Inferior parietal cortex (tissue), 1 donor: ENCODE results near the gene UBAC1.

ENCODE experiments used
- DNase-seq: peaks from one replicate; pipeline ENCODE4 v3.0.0-alpha.2; 2016; ENCODE audit errors: extremely low spot score

UBAC1 gene

DNA sequence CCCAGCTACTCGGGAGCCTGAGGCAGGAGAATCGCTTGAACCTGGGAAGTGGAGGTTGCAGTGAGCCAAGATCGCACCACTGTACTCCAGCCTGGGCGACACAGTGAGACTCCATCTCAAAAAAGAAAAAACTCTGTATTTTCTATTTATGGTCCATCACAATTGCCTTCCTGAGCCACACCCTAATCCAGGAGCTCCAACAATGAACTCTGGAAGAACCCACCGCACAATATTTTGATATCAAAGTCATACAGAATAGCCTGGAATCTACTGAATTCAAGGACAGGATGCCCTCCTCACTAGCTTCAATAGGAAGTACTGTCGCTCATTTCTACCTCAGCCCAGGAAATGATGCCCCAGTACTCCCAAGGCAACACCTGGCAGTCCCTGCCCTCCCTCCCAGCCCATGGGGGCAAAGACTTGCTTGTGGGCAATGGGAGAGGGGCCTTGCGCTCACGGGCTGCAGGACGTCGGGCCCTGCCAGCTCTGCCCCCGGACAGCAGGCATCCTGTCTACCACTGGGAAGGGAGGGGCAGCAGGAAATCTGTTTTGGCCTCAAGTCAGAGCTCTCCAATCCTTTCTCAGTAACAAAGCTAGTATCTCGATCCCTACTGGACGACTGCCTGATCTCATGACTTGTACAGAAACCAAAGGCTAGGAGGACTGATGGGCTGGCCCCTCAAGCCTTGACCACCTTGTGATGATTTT, 19.7 kb downstream of the UBAC1 start:
- no peak for DNase-seq

DNA sequence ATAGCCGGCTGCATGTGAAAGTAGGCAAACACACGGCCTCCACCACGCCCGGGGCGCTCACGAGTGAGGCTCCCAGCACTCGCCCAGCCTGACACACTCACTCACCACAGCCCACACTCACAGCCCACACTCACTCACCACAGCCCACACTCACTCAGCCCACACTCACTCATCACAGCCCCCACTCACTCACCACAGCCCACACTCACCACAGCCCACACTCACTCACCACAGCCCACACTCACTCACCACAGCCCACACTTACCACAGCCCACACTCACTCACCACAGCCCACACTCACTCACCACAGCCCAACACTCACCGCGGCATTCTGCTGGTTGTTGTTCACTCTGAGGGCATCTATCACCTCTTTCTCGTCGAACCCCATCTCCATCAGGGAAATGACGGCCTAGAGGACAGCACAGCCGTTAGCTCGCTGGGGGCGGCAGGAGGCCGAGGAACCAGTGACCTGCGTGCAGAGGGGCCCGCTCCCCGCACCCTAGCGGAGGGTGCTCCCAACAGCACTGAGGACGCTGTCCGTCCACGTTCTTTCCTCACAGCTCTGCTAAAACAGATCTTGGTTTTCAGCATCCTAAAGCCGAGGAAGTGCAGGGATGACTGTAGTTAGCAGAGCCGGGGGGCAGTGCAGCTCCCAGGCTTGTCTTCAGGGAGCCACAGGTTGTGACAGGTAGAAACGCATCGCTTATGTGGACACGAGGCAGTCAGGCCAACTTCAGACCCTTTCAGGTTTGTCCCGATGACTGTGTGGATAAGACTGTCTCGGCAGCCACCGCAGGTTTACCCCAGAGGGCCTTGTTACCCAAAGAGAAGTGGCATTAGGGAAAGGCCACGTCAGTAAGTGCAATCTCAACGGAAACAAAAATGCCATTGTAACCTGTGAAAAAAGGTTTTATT, 21.6 kb downstream of the UBAC1 start:
- DNase-seq = no peak

DNA sequence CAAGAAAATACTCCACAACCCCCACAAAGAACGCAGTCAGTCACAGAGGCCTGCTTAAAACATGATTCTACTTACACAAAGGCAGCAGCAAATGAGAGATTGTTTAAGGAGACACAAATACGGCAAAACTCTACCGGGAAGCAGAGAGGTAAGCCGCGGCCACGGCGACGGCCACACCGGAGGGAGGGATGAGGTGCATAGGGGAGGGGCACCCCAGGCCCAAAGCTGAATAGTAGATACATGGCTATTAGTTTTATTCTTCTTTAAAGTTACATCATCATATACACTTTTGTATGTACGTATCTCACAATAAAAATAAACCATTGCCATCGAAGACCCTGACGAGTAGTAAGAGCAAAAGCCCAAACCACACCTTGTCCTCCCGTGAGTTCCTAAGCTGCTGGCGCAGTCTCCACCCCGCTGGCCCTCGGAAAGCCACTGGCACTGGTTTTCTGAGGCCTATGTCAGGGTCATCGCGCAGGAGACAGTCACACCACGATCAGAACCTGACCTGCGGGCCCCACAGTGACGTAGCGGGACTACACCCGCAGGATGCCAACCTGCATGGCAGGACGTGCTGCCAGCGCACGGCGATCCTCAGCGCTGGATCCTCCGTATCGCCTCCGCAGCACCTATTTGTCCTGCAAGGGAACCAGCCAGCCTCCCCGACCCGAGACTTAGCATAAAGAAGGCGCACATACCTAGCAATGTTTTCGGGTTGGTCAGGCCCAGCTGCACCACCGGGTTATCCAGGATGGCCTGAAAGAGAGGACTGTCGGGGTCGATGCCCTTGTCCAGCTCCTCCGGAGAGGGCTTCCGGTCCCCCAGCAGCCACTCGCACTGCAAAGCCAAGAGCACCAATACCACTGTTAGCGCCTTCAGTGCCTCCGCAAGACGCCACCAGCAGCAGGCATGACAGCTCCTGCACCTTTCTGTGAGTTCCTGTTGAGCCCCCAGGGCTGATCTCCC, 23.4 kb downstream of the UBAC1 start:
- DNase-seq = no peak

DNA sequence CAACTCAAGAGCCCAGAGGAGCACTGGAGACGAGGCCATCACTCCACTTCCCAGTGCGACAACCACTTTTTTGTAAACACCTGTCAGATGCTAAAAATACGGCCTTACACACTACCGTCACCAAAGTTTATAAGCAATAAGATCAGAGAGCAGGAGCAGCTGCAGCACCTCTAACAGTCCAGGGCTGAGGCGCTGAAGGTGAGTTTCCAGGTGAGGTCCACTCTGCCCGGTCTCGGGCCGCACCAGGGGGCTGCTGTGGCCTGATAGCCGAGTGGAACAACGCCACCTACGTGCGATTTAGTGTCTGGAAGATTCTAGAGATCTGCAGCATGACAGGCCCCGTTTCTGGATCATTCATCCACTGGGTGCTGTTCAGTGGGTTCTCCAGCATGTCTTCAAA, 28.1 kb downstream of the UBAC1 start:
- no peak for DNase-seq

DNA sequence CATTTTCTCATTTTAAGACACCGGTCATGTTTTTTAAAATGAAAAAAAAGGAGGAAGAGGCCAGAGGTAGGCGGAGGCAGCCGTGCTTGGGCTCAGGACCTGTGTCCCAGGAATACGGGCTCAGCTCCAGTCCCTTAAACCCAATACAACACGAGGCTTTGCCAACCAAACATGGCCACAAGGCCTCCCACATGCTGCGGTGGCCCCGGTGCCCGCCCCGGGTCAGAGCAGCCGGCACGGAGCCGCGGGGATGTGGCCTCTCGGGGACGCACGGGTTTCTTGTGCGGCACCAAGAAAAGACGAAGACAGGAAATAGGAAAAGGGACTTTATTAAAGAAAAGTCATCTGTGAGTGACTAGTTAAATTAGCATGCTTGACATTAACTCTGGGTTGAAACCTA, 28.5 kb downstream of the UBAC1 start:
- no peak for DNase-seq

DNA sequence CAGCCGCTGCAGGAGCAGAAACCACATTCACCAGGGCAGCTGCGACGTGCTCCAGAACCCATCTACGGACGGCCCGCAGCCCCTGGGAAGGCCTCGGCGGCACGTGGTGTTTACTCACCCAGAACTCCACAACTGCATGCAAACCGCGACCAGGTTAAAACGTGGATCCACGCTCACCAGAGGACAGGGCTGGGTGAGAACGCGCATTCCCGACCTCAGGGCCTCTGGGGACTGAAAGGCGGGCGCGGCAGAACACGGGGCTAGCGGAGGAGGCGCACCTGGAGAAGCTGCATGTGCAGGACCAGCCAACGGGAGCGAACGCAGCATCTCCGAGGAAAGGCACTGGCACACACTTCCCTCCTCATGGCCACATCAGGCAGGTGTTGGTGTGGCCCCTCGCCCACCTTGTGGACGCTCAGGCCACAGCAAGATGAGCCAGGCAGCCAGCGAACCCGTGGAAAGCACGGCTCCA, 29.8 kb downstream of the UBAC1 start:
- no peak for DNase-seq

DNA sequence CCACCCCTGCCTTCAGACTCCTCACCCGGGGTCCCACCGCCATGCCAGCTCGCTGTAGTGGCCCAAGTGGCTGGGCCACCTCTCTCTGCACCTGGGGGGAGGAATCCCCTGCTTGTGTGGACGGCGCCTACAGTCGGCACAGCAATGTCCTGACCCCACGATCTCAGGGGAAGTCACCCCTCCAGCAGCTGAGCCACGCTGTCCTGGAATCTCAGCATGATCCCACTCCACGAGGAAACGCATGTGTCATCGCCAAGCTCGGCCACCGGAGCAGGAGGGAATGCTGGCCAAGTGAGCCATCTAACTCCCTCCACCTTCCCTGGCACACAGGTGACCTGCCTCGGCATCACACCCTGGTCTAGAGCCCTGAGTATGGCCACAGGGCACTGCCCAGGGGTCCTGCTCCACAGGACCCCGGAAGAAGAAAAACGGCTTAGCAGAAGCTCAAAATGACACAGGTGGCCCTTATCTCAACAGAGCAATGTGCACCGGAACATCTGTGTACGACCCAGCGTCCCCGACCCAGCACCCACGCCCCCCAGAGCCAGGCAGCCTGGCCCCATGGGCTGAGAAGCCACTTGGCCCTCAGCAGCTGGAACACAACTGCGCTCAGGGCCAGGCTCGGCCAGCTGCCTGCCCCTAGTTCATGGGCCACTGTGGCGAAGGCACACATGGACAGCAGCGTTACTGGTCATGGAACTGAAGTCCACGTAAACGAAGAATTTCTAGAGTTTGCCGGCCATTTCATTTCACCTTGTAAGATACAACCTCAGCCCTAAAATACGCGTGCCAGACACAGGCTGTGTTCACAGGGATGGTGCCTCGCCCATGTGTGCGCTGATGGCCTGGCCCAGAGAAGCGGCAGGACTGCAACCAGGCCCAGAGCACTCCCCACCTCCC, 30.5 kb downstream of the UBAC1 start:
- DNase-seq = no peak

DNA sequence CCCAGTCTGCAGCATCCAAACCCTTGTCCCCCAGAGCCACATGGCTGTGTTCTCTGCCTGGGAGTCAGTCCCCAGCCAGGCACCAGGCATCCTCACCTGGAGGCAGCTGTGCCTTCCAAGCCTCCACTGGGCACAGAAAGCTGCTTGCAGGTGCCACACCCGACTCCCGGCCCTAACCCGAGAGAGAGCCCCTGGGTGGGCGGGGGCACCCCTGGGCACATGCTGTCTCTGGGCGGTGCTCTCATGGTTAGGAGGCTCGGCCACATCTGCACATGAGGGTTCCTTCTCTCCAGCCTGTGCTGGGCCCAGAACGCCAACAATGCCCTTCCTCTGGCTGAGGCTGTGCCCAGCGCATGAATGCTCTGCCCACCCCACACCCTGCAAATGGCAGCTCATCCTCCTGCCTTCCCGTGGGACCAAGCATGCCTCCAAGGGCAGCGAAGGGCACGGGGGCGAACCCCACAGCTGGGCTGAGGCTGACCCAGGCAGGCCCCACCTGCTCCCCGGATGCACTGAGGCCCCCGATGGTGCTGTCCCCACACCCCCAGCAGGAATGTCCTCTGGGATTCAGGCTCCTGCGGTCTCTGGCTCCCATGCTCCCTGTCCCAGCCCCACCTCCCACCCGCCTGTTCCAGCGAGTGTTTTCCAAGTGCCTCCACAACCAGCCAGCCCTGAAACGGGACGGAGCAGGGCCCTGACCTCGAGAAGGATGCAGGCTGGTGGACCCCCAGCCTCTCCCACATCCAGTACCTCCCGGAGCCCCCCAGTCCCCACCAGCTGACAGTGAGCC, 31.3 kb downstream of the UBAC1 start:
- no peak for DNase-seq

DNA sequence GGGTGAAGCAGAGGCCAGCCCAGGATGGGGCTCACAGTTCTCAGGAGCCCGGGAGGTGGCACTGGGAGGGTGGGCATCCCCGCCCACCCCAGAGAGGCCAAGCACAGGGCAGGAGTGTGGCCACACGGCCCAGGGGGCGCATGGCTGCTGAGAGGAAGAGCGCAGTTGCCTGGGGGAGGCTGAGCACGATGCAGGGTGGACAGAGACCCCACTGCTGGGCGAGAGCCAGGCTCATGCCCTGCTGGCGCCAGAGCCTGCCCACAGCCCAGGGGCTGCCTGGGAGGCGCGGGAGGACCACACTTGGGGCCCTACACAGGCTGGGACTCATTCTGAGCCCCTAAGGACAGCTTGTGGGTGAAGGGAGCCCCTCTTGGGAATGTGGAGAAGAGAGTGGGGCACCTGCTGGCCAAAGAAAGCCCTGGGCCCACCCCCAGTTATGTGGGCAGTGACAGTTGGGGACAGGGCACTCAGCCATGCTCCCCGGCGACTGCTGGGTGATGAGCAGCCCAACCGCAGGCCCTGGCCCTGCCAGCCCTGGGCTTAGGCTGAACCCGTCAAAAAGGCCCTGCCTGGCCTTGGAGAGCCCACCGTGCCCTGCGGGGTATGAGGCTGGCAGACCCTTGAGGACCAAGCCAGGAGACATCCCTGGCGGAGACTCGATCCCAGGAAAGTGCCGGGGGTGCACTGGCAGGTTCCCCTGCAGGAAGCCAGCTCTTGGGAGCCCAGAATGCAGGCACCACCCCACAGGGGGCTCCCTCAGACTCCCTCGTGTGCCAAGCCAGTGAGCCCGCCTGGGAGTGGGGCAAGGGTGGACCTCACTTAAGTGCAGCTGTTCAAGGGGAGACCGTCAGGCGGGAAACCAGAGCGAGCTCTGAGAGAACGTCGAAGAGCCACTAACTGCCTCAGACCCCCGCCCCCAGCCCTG, 32.2 kb downstream of the UBAC1 start:
- DNase-seq = no peak

DNA sequence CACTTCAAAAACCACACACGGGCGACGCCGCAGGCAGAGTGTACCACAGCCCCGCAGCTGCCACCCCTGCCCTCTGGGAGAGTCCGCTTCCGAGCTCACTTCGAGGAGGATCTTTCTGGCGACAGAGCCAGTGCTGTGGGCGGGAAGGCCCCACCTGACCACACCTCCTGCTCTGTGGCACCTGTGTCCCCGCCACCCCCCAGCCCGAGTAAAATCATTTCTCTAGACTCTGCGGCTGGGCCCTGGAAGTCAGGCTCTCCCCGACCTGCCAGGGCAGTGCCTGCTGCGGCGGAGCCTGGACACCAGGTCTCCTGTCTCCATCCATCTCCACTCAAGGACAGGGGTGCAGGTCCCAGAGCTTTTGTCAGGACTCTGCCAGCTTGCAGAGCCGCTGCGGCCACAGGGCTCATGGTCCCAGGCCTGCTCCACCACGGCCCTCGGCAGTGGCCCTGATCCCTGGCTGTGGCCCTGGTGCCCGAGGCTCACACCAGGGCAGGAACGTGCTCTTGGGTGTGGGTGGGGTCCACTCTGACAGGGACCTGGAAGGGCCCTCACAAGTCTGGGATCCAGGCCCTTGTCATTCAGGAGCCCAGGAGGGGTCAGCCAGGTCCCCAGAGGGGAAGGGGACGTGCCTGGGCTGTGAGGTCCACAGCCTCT, 33.0 kb downstream of the UBAC1 start:
- DNase-seq = no peak

DNA sequence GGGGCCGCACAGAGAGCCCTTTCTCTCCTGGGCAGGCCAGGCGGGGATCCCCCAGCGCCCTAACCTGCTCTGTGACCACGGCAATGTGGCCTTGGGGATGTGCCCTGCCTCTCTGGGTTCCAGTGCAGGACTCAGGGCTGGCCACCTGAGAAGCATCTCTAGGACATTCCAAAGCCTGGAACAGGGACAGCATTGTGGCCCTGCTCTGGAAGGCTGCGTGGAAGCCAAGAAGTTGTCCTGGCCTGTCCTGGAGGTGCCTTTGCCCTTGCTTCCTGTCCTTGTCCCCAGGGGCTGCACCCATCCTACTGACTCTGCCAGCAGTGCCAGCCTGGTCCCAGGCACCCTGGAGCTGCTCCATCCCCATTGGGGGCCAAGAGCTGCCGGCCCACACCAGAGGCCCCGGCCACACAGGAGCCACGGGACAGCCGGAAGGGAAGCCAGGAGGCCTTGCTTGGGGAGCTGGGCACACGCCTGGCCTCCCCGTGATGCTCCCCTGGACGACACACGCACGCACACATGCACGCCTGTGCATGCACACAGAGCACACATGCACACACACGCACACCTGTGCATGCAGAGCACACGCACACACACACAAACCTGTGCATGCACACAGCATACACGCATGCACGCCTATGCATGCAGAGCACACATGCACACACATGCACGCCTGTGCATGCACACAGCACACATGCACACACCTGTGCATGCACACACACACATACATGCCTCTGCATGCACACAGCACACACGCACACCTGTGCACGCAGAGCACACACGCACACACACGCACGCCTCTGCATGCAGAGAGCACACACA, 33.8 kb downstream of the UBAC1 start:
- no peak for DNase-seq

DNA sequence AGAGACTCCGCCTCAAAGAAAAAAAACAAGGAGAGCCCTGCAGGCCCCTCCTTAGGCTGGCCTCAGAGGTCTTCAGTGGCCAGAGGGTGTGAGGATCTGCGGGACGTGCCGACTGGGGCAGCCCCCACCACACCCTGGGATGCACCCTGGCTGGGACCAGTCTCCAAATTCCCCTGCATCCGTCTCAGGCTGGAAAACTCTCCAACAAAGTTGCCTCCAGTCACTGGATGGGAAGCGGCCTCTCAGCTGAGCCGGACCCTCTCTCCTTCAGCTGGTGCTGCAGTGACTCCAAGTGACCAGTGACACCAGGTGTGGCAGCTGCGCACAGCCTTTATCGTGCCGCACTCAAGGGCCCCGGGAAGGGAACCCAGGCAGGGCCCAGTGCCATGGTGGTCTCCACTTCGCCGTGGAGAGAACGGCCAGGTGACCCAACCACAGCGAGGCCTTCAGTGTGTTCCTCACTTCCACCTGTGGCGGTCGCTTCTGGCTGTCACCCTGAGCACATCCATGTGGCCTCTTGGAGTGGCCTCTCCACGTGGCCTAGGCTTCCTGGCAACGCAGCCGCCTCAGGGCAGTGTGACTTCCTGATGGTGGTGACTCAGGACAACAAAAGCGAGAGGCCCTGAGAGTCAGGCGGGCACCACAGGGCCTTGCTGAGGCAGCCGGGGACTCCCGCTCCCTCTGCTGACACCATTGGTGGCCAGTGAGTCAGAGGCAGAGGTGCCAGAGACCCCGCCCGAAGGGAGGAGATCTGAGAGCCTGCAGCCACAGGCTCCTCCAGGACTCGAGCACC, 34.6 kb downstream of the UBAC1 start:
- no peak for DNase-seq

DNA sequence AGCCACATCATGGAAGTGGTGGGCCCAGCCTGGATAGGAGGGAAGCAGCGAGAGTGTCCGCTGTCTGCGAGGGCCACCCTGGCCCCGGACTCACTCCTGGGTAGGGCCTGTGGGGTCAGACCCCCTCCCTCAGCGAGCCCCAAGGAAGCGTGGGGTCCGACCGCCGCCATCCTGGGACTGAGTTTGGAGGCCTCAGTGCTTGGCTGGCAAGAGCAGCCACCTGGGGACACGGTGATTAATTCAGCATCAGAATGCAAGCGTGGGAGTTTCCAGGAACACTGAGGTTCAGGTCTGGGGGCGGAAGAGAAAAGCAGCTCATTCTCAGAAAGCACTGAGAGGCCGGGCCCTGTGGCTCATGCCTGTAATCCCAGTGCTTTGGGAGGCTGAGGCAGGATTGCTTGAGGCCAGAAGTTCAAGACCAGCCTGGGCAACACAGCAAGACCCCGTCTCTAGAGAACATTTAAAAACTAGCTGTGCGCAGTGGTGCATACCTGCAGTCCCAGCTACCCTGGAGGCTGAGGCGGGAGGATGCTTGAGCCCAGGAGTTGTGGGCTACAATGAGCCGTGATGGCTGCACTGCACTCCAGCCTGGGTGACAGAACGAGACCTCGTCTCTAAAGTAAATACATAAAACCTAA, 35.6 kb downstream of the UBAC1 start:
- DNase-seq = no peak

DNA sequence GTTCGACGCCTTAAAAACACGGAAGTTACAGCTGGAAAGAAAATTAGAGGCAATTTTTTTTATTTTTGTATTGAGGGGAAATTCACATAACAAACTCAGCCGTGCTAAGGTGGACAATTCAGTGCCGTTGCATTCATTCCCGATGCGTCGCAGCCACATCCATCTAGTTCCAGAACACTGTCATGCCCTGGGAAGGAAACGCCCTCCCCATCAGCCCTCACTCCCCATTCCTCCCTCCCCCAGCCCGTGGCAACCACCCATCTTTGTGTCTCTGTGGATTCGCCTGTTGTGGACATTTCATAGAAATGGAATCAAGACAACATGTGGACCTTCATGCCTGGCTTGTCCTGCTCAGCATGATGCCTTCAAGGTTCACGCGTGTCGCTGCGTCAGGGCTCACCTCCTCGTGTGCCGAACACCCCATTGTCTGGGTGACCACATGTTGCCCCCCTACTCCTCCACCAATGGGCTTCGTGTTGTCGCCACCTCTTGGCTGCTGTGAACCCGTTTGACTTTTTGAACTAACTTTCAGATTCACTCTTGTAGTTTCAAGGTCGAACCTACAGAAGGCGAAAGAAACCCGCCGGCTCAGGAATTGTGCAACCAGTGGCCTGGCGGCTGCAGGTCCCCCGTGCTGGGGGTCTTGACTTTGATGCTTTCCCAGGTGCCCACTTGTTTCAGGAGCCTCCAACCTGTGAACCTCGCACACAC, 36.4 kb downstream of the UBAC1 start:
- DNase-seq = no peak

DNA sequence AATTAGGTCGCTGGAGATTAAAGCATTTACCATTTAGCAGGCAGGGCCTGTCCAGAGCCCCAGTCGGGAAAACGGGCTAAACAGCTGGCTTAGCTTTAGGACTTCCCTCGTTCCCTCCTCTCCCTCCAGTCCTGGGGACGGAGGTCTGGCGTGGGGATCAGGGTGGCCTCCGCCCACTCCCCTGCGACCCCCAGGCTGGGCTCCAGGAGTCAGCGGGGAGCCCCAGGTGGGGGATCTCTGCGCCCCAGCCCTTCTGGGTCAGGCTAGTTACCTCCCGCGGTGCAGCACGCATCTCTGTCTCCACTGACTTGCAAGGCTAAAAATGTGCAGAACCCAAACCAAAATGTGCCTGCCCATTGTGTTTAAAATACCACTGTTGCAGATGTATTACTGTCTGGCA, 37.7 kb downstream of the UBAC1 start:
- no peak for DNase-seq
